Right atrium auricular region (tissue), 2 donors: ENCODE results near the gene L3HYPDH. TPM values are rescaled to one million over a fixed set of nuclear protein-coding genes. Genes with fewer than 3 reads are reported as not detected.

Source experiments
- DNase-seq: peaks from one replicate; pipeline ENCODE4 v3.0.0-alpha.2; 2019; ENCODE audit warnings: low spot score
- H3K27ac ChIP-seq, 2 donors: fragments of 200-600 bp; sonication (generic); 1 replicate in 1 of 2; 2 replicates in 1 of 2; pipeline ENCODE4 v1.5.1; 2016 to 2019
- H3K27me3 ChIP-seq, 2 donors: fragments of 200-600 bp; sonication (generic); one replicate each; pipeline versions ENCODE4 v1.5.1 to v1.6.0; 2017 to 2019
- H3K36me3 ChIP-seq: fragments of 200-600 bp; sonication (generic); one replicate; pipeline ENCODE4 v1.5.1; 2016
- H3K4me1 ChIP-seq, 2 donors: fragments of 200-600 bp; sonication (generic); one replicate each; pipeline versions ENCODE4 v1.5.1 to v1.6.0; 2017 to 2019
- H3K4me3 ChIP-seq, 2 donors: fragments of 200-600 bp; sonication (generic); 1 replicate in 1 of 2; 2 replicates in 1 of 2; pipeline ENCODE4 v1.5.1; 2017 to 2019; ENCODE audit warnings: mild to moderate bottlenecking in 1 of 2, moderate library complexity in 1 of 2
- H3K9me3 ChIP-seq, 2 donors: fragments of 200-600 bp; sonication (generic); one replicate each; pipeline ENCODE4 v1.5.1; 2019
- CTCF ChIP-seq, 2 donors: fragments of 200-600 bp; sonication (generic); IDR thresholded peaks; one replicate each; pipeline ENCODE4 v1.5.1; 2019; ENCODE audit warnings: antibody characterized with exemption in 2 of 2
- total RNA-seq, 2 donors: library from RNA; depleted of rRNA; stranded (reverse); fragments of >200 nt; gene quantifications; one replicate each; pipeline ENCODE4 v1.1.0, GENCODE V29; 2016

Gene L3HYPDH
- total RNA-seq, 2 donors from 2014 or later = 26.5 to 29.8 TPM

GRCh38 chr14:59435101-59435500 lies 49.1 kb downstream of the L3HYPDH start:
- no peak for TF ChIP-seq CTCF (IDR thresholded peaks at IDR 0.05)
- DNase-seq = no peak
- Histone ChIP-seq H3K36me3 (no peaks in the 10 kb centered on the region), H3K9me3 (no peaks in the 10 kb centered on the region), H3K4me1 (peaks cover 0 to 40% of the 10 kb centered on the region in 2 donors), H3K4me3 (no peak overlapping the region), H3K27me3 (no peaks in the 10 kb centered on the region), H3K27ac (no peak overlapping the region)

GRCh38 chr14:59429790-59430189 lies 54.4 kb downstream of the L3HYPDH start:
- H3K4me1 ChIP-seq = peaks cover 0 to 48% of the 10 kb centered on the region in 2 donors
- no peaks in the 10 kb centered on the region for H3K36me3 ChIP-seq
- no peaks in the 10 kb centered on the region for H3K27me3 ChIP-seq
- H3K27ac ChIP-seq = peak overlapping the region; percentile 21 to 37
- H3K9me3 ChIP-seq = no peaks in the 10 kb centered on the region
- DNase-seq = no peak
- TF ChIP-seq CTCF (IDR thresholded peaks at IDR 0.05) = no peak
- no peak overlapping the region for H3K4me3 ChIP-seq

- Histone ChIP-seq H3K27ac (peak overlapping the region; percentile 63 to 69), H3K4me1 (peaks cover 0 to 48% of the 10 kb centered on the region in 2 donors), H3K9me3 (no peaks in the 10 kb centered on the region), H3K36me3 (no peaks in the 10 kb centered on the region), H3K4me3 (no peak overlapping the region), H3K27me3 (no peaks in the 10 kb centered on the region)
- DNase-seq = no peak
- peak in 1 of 2 donors; percentile 62 for TF ChIP-seq CTCF (IDR thresholded peaks at IDR 0.05)
Measured at GRCh38 chr14:59428581-59429012, 55.6 kb downstream of the L3HYPDH start.

- peak overlapping the region; percentile 63 to 69 for H3K27ac ChIP-seq
- TF ChIP-seq CTCF (IDR thresholded peaks at IDR 0.05) = no peak
- no peaks in the 10 kb centered on the region for H3K27me3 ChIP-seq
- peak; percentile 70 for DNase-seq
- H3K4me3 ChIP-seq = no peak overlapping the region
- H3K9me3 ChIP-seq = no peaks in the 10 kb centered on the region
- H3K4me1 ChIP-seq = peaks cover 0 to 50% of the 10 kb centered on the region in 2 donors
- no peaks in the 10 kb centered on the region for H3K36me3 ChIP-seq
Measured at GRCh38 chr14:59427653-59428580, 56.3 kb downstream of the L3HYPDH start.

GRCh38 chr14:59425322-59425935 lies 58.8 kb downstream of the L3HYPDH start:
- Histone ChIP-seq H3K9me3 (no peaks in the 10 kb centered on the region), H3K36me3 (no peaks in the 10 kb centered on the region), H3K4me1 (peaks cover 0 to 65% of the 10 kb centered on the region in 2 donors), H3K27ac (peak overlapping the region in 1 of 2 donors; percentile 63), H3K27me3 (no peaks in the 10 kb centered on the region), H3K4me3 (no peak overlapping the region)
- DNase-seq = no peak
- peak in 1 of 2 donors; percentile 14 for TF ChIP-seq CTCF (IDR thresholded peaks at IDR 0.05)
